Eye (tissue), 1 donor: ENCODE results near the gene DNASE1L3.
"Not testable (repeated sequence)": the region's sequence is repeated elsewhere in the genome, so short reads cannot be mapped to it uniquely, and the experiment has no call there.

ENCODE experiments used
- DNase-seq: peaks from one replicate; pipeline ENCODE4 v3.0.0-alpha.2; 2015

The DNASE1L3 gene, protein sequence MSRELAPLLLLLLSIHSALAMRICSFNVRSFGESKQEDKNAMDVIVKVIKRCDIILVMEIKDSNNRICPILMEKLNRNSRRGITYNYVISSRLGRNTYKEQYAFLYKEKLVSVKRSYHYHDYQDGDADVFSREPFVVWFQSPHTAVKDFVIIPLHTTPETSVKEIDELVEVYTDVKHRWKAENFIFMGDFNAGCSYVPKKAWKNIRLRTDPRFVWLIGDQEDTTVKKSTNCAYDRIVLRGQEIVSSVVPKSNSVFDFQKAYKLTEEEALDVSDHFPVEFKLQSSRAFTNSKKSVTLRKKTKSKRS

DNA sequence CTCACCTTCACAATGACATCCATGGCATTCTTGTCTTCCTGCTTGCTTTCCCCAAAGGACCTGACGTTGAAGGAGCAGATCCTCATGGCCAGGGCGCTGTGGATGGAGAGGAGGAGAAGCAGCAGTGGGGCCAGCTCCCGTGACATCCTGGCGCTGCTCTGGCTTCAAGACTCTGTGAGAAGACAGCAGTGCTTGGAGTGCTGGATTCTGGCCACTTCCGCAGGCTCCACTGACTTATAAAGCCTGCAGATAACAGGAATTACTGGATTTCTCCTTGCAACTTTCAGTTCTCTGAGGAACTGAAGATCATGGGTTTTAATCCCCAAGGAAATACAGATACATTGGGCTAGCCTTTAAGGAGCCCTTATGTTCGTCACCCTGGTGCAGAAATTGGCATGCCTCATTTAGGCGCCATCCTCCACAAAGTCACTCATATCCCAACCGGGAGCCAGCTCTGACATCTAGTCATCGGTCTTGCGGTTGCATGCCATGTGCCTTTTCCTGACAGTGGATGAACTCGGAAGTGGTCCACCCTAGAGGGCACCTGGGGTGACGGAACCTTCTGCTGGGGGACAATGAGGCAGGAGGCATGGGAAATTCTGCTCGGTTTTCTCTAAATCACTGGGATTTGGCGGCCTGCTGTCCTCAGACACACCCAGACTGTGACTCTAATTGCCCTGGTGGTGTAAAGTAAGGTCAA is at the start of gene DNASE1L3:
Gene DNASE1L3, minus strand, starts transcription at position 212 of the 700 bp plus-strand sequence. Its CDS starts 66 bp downstream, at position 146.
- no peak for DNase-seq

DNA sequence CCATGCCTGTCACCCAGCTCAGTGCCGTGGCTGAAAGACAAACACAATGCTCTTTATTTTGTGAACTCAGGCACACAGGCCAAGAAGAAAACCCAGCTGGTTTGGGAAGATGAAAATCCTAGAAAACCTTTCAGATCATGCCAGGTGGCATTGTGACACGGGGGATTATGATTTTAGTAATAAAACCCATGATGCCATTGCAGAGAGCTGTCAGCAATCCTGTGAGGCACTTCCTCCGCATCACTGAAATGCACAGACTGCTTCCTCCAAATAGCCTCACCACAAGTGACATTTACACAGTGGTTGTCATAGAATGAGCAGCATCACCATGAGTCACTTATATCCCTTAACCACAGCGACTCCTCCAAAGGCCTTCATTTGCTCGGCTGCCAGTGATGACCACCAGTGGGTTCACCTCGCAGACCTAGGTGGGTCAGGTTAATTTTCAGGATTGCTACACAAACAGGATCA is 49.5 kb upstream of the DNASE1L3 start:
- DNase-seq = peak; percentile 38

DNA sequence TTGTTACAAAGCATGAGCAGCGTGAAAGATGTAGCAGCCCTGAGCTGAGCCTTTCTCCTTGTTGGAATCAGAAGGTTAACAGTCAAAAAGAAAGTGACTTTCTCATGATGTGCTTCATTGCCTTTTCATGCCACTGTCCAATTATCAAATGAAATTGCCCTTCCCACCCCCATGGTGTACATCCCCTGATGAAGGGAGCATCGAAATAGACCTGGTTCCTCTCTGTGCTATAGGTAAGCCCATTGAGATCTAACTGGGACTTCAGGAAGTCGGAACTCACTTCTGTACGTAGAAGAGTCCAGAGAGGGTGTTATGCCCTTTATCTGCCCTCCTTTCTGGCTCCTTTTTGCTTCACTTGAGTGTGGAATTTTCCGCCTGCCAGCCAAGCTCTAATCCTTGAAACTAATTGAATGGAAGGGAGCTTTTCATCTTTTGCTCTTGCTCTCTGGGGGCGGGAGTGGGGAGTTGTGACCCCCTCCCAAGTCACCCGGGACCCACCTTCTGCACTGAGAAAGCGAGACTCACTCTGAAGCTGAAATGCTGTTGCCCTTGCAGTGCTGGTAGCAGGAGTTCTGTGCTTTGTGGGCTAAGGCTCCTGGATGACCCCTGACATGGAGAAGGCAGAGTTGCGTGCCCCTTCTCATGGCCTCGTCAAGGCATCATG is 47.8 kb upstream of the DNASE1L3 start:
- peak; percentile 66 for DNase-seq

DNA sequence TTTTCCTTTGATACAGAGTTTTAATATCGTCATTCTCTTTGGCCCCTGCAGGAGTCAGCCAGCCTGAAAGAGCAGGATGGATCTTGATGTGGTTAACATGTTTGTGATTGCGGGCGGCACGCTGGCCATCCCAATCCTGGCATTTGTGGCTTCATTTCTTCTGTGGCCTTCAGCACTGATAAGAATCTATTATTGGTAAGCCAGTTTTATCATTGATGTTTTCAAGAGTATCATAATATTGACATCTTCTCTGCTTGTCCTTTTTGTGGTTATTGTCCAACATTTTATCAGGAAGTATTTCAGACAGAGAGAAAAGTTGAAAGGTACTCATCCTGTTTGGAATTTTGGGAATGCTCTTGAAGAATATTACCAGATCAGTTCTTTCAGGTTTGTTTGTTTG is 45.7 kb upstream of the DNASE1L3 start:
- DNase-seq = no peak

DNA sequence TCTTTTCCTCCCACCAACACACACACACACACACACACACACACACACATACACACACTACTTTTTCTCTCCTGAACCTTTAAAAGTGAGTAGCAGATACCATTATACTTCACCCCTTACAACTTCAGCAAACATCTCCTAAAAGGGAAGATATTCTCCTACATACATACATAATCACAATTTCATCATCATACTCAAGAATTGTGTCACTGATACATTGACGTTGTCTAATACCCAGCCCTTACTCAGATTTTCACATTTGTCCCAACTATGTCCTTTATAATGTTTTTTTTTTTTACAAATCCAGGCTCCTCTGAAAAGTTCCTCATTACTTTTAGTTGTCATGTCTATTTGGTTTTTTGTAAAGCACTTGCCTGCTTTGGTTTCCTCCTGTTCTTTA is 45.3 kb upstream of the DNASE1L3 start:
- DNase-seq = no peak

DNA sequence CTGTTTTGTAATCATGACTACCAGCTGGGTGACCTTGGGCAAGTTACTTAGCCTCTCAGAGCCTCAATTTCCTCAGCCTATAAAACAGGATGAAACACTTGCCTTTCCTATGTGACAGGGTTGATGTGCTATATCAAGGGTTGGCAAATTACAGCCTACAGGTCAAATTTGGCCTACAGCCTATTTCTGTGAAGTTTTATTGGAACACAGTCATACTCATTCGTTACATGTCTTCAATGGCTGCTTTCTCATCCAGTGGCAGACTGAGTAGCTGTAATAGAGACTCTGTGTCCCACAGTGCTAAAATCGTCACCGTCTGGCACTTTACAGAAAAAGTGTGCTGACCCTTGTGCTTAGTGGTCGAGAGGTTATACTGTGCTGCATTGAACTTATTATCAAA is 43.4 kb upstream of the DNASE1L3 start:
- no peak for DNase-seq

DNA sequence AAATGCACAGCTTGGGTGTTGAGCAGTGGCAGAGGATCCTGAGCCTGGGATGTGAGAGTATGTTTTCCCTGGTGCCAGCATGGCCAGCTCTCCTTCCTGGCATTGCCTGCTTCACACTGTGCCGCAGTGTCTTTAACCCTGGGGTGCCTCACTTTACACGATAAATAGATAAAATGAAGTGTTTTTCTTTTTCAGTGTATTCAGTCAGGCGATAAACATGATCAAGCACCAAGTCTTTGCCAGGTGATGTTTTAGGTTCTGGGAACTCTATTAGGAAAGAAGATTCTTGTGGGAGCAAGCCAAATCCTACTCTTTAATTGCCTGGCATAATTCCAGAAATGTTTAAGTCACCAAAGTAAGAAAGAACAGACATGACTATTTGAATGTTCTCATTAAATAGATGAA is 40.9 kb upstream of the DNASE1L3 start:
- no peak for DNase-seq

DNA sequence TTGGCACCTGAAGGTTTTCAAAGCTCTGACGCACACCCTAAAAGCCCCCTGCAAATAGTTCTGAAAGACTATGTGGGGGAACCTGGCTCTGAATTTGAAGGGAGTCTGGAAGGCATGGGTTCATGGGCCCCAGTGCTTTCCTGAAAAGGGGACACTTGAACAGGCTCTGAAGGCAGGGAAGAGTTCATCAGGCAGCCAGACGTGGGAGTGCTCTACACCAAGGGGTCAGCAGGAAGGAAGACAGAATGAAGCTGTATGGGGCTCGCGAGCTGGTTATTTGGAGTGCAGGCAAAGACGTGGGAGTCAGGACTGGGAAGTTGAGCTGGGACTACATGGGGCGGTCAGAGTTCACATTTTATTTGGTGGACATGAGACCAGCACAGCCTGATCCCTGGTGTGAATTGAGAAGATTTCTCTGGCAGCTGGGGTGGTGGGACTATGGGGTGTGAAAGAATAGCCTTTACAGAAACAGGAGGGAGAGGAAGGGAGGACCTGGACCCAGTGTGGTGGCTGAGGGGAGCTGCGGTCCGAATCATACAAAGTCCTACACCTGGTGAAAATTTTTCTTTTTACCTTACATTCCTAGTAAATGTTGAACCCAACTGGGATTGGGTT is 39.4 kb upstream of the DNASE1L3 start:
- DNase-seq = no peak

DNA sequence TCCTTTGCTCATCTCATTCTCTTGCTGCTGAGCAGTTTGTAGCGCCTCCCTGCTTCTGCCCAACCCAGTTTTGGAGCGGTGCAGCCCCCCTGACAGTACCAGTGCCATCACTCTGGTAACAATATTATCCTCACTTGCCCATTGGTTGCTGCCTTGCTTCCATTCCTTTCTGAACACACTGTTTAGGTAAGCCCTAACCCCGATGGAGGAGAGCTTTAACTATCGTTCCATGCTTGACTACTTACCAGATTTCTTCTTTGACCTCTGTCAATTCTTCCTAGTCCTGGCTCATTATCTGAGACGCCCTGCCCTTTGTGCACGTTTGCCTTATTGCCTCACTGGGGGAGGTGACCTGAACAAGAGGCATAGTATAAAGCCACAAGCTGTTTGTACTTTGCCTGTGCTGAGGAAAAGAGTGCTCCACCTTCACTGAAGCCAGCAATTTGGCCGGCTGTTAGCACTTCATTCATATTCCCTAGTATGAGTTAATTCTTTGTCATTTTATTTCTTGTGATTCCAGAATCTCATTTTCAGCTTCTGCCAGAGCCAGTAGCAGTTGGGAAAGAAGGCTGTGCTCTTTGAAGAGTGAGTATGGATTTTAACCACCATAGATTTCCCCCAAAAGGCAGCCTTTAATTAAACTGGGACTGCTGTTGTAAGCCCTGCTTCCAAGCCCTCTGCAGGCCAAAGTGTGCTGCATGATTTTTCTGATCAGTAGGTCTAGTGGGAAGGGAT is 38.8 kb upstream of the DNASE1L3 start:
- DNase-seq = peak; percentile 58

DNA sequence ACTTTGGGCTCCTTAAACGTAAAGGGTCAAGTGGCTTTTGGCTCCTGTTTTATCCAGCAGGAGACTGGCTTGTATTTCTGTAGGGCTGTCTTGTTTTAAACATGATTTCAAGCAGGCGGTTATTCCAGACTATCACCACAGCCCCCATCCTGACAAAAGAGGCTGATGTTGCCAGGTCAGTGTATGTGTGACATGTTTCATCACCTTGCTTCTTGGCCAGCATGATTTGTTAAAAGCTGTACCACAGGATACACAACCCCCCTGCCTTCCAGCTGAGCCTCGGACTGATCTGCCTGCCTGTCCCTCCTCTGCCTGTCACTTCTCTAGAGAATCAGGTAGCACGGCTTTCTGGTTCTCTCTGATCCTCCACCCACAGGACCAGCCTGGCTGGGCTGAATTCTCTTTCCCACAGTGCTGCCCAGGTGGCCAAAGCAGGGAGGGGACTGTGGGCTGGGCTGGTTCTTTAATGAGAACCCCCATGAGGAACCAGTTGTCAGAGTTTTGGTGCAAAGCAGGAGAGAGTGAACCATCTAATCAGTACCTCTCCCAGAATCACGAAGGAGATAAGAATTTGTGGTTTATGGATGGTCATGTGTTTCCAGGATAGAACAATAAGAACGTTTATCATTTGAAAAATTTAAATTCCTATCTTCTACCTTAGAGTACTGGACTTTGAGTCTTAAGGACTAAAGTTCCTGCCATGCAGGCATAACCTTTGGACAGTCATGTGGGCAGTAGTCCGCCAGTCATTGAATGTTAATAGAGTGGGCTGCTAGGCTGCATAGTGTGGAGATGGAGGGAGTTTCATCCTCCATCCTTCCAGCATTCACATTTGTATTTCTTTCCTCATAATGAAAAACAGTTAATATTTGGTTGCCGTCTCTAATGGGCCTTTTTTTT is 35.6 kb upstream of the DNASE1L3 start:
- DNase-seq = no peak

DNA sequence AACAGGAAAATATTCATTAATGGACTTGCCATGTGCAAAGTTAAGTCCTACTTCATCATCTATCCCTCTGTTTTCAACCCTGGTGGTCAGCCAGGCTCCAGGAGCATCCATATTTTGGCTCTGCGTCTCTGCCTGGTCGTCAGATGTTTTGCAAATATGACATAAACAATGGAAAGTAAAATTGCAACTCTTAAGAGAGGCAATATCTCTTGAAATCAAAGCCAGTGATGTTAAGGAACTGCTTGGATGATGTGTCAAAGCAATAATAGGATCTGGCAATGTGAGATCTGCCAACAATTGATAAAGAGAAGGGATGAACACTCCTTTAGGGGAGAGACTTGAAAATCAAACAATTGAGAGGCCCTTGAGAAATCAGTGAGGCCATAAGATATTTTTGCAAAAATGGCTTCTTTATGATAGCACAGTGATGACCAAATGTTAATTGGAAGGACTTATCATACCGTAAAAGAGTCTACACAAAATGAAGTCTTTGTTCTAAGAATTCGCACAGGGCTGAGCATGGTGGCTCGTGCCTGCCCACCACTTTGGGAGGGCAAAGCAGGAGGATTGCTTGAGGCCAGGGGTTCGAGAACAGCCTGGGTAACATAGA is 33.3 kb upstream of the DNASE1L3 start:
- no peak for DNase-seq

DNA sequence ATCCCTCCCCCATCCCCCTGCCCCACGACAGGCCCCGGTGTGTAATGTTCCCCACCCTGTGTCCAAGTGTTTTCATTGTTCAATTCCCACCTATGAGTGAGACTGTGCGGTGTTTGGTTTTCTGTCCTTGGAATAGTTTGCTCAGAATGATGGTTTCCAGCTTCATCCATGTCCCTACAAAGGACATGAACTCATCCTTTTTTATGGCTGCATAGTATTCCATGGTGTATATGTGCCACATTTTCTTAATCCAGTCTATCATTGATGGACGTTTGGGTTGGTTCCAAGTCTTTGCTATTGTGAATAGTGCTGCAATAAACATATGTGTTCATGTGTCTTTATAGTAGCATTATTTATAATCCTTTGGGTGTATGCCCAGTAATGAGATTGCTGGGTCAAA is 32.1 kb upstream of the DNASE1L3 start:
- DNase-seq = not testable (repeated sequence)

DNA sequence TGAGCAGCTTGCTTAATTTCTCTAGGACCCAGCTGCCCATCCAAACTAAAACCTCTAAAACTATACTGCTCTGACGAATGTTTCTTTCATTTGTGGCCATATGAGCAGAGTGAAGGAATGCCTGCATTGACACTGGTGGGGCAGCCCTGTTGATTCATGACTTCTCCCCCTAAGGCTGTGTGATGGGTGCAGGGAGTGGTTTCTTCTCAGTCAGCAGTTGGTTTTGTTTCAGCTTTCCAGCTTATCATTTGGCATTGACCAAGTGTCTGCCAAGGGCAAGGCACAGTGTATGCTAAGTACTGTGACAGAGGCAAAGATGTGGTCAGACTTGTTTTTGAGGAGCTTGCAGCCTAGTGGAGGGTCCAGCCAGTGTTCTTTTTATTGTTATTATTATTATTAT is 31.6 kb upstream of the DNASE1L3 start:
- no peak for DNase-seq

DNA sequence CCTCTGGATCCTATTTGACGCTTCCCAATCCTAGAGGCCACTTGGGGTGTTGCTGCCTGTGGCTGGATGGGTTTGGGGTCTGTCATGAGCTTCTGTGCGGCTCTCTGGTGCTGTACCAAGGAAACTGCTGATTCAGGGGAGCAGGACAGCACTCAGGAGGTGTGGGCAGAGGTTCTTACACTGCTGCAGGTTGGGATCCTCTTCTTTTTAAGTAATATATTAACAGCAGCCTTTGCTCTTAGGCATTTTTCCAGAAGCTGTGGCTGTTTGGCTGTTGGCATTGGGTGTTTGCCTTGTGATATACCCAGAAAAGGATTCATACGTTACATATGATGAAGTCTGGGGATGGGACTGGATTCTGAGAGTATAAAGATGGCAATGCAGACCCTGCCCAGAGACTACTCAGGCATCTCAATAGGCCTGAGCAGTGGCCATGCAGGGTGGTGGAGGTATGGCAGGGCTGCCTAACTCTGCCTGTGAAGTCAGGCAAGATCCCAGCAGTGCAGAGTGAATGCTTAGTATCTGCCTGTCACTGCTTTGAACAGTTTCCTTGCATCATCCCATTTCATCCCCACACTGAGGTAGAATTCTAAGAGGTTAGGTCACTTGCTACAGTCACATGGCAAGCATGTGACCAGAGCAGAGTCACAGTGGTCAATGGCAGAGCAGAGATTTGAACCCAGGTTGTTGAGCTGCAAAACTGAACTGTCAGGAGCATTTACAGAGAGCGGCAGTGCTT is 30.7 kb upstream of the DNASE1L3 start:
- no peak for DNase-seq

DNA sequence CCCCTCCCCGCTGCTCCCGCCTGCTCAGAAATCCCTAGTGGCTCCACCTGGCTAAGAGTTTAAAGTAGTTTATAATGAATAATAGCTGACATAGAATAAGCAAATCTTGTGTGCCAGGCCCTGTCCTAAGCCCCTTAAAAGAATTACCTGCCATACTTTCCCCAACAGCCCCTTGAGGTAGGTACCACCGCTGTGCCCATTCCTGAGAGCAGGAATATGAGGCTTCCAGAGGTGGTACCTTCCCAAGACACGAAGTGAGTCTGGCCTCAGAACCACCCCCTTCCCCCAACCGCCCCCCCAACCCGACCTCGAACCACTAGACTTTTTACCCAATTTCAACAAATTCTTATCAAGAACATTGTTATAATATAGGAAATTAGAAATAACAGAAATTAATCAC is 28.1 kb upstream of the DNASE1L3 start:
- no peak for DNase-seq

DNA sequence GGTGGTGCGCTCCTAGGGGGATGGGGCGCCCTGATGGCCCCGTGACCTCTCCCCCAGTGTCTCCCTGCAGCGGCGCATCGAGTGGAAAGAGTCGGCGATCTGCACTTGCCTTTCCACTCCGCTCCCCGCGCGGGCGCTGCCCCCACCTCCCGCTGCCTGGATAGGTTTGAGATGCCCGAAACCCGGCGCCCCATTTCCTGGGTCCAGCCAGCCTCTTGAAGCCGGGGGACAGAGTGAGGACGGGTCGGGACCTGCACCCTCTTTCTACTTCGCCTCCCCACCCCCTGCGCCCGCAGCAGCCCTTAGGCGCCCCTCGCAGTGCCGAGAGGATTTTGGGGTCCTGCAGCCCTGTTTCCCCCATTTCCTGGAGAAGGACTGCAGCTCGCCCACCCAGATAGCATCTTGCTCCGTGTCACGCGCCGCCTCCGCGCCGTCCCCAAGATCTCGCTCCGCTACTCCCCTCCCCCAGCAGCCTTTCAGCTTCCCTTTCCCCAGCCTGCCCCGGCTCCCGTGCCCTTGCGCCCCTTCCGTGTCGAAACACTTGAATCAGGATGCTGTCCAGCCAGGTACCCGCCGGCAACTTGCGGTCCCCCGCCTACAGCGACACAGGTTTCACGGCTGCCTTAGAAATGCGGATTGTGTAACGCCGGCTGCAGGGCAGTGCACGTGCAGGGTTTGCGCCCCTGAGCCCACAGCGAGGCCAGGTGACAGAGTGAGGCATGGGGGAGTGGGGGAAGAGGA is 27.3 kb upstream of the DNASE1L3 start:
- peak; percentile 75 for DNase-seq

DNA sequence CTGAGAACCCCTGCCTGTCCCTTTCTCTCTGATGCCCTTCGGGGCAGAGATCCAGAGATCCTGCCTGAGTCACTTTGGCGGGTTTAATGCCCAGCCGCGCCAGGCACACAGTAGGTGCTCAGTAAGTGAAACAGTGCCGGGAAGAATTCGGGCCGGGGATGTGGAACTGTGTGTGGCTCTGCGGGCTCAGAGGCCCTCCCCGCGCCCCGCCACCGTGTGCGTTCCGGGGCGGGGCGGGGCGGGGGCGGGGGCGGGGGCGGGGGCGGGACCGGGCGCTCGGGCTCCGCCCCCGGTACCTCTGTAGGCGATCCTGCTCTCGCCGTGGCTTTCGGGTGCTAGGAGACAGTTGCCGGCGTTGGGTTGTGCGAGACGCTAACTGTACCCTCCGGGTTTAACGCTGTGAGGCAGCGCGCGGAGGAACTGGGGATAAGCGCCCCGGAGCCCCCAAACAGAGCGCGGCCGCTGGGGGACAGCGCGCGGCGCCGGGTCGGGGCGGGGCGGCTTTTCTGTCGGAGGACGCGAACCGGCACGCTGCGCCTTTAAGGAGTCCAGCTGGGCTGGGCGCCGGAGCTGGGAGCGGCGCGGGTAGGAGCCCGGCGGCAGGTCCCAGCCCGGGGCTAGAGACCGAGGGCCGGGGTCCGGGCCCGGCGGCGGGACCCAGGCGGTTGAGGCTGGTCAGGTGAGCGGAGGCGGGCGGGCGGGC is 26.6 kb upstream of the DNASE1L3 start, which contains the start of gene ABHD6:
Gene ABHD6, plus strand, starts transcription at position 555 of the 703 bp plus-strand sequence. CDS start 18,795 bp downstream, outside the sequence.
- peak; percentile 95 for DNase-seq

DNA sequence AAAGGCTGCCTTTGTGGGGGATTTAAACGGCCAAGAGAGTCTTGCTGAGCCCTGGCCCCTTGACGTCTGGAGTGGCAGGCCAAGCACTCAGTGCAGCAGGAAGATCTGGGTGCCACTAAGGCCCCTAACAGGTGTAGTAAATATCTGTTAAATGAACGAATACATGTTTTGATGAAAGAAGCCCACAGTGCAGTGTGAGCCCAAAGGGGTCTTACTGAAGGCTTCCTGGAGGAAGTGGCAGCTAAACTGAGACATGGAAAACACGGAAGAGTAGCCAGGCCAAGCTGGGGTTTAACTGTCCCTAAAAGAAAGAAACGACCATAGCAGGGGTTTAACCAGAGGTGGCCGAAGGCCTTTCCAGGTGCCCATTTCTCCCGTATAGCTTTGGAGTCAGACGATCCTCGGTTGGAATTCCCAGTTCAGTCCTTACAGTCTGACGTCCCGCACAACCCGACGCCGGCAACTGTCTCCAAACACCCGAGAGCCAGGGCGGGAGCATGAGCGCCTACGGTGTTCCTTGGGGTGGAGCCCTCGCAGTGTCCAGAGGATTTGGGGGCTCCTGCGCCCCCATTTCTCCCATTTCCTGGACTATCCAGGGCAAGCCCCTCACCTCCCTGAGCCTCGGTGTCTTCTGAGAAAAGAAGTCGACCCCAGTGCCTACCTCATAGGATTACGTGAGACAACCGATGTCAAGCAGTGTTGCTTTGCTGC is 25.9 kb upstream of the DNASE1L3 start:
- DNase-seq = no peak
